Urinary bladder (tissue), 4 donors: ENCODE measurements around the gene B4GALNT3. TPM values are rescaled to one million over a fixed set of nuclear protein-coding genes. Genes with fewer than 3 reads are reported as not detected.
A peak's percentile ranks its signal among the peaks of the same experiment; 100 is the strongest.
"Not testable (repeated sequence)": the region's sequence is repeated elsewhere in the genome, so short reads cannot be mapped to it uniquely, and the experiment has no call there.

Experiments
- DNase-seq: peaks from one replicate; pipeline ENCODE4 v3.0.0-alpha.2; 2015; ENCODE audit errors: extremely low spot score
- H3K27ac ChIP-seq: one replicate; pipeline ENCODE4 v1.5.1; 2013; ENCODE audit warnings: low read depth, mild to moderate bottlenecking, moderate library complexity
- H3K36me3 ChIP-seq: one replicate; pipeline ENCODE4 v1.6.1; 2013; ENCODE audit warnings: mild to moderate bottlenecking, moderate library complexity; ENCODE audit not compliant: insufficient read depth
- H3K4me1 ChIP-seq: one replicate; pipeline ENCODE4 v1.6.1; 2013; ENCODE audit warnings: mild to moderate bottlenecking, moderate library complexity; ENCODE audit not compliant: insufficient read depth
- H3K4me3 ChIP-seq: one replicate; pipeline ENCODE4 v1.5.1; 2013; ENCODE audit warnings: low read depth, low read length
- WGBS: extraction: QIAGEN DNeasy Blood & Tissue Kit; methylation state at CpG from one replicate; pipeline ENCODE4 v1.1.7; 2013; 5-methylcytosine and 5-hydroxymethylcytosine counted together
- polyA plus RNA-seq: library from polyadenylated mRNA; stranded (reverse); fragments of 200-250 nt; gene quantifications from one replicate; pipeline ENCODE4 v1.2.3, GENCODE V29; 2013
- total RNA-seq: library from RNA; depleted of rRNA; stranded (reverse); fragments of >200 nt; gene quantifications from one replicate; pipeline ENCODE4 v1.2.3, GENCODE V29; 2014
- donor health status: healthy with polysubstance abuse.
- donor health status: healthy.

B4GALNT3 gene
- total and polyA plus RNA-seq, 2 donors, result 1.3 to 1.4 TPM

DNA sequence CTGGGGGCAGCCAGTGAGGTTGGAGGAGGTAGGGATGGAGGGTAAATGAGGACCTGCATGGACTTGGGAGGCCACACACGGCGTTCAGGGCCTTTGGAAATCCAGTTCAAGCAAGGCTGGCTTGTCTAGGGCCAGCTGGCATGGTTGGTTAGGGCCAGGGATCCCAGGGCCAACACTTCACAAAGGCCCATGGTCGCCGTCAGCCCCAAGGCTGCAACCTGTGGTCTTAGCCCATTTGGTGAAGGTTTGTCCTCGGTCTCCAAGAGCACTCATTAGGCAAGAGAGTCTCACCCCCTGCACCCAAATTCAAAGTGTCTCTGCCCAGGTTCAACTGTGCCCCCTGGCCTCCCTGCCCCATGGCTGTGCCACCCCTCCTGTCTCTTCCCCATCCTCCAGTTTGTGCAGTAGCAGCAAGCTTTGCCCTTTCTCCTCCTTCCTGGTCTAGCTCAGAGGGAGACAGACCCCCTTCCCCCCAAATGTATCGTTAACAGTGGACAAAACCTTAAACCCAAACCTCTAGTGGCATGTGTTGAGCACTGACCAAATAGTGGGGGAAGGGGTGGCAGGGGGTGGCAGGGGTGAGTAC is 109.4 kb downstream of the B4GALNT3 start:
- Histone ChIP-seq H3K27ac (no peak overlapping the region), H3K4me1 (no peaks in the 10 kb centered on the region), H3K4me3 (no peak overlapping the region), H3K36me3 (no peaks in the 10 kb centered on the region)
- DNase-seq, result no peak
- 80% methylated on average over 6 of the region's 6 CpGs for WGBS

DNA sequence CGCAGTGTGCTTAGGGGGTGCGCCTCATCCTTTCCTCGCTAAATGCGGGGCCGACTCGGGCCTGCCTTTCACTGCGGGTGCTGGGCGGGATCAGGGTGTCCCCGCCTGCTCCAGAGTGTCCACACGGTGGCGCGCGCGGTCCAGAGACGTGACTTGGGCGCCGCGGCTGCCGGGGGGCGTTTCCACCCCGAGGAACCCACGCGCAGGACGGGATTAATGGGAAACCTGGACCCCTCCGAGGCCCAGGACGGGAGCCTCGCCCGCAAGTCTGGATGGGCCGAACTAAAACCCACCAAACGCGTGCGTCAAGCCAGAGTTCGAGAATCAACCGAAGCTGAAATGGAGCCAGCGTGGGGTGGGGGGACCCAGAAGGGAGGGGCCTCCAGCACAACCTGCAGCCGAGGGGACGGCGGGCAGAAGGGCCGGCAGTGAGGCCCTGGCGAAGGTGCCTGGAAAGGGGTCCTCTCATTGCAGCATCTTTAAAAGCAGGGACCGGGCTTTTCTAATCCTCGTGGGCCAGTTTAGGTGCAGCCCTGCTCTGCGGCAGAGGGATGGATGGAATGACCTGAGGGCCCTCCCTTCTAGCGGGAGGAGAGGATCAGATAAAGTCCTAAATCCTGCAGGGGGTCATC is 110.2 kb downstream of the B4GALNT3 start:
- under 1% methylated on average over 44 of the region's 44 CpGs for WGBS
- no peaks in the 10 kb centered on the region for H3K36me3 ChIP-seq
- peak; percentile 60 for DNase-seq

DNA sequence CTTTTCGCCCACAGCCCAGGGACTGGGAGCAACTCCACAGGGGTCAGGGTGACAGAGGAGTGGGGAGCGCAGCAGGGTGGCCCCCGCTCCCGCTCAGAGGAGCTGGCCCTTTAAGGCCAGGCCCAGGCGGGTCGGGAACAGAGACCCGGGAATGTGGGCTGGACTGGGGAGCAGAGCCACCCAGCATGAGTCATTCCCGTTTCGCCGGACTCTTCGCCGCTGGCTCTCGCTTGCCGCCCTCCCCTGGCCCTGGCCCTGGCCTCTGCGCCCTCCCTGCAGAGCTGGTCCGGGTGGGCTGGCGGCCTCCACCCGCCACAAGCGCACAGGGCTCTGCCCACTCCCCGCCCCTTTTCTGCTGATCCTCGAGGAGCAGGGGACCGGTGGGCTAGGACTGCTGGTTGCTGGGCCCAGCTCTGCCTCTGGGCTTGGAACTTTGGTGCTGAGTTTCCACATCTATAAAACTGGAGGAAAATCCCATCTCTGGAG is 110.7 kb downstream of the B4GALNT3 start:
- Histone ChIP-seq H3K4me3 (peak overlapping the region; percentile 39), H3K27ac (peak overlapping the region; percentile 84), H3K36me3 (no peaks in the 10 kb centered on the region), H3K4me1 (no peaks in the 10 kb centered on the region)
- no peak for DNase-seq
- WGBS, result 14% methylated on average over 22 of the region's 22 CpGs

More for the DNA sequence above, 110.2 kb downstream of the B4GALNT3 start:
- peak overlapping the region; percentile 39 for H3K4me3 ChIP-seq
- H3K27ac ChIP-seq, result no peak overlapping the region
- no peaks in the 10 kb centered on the region for H3K4me1 ChIP-seq

DNA sequence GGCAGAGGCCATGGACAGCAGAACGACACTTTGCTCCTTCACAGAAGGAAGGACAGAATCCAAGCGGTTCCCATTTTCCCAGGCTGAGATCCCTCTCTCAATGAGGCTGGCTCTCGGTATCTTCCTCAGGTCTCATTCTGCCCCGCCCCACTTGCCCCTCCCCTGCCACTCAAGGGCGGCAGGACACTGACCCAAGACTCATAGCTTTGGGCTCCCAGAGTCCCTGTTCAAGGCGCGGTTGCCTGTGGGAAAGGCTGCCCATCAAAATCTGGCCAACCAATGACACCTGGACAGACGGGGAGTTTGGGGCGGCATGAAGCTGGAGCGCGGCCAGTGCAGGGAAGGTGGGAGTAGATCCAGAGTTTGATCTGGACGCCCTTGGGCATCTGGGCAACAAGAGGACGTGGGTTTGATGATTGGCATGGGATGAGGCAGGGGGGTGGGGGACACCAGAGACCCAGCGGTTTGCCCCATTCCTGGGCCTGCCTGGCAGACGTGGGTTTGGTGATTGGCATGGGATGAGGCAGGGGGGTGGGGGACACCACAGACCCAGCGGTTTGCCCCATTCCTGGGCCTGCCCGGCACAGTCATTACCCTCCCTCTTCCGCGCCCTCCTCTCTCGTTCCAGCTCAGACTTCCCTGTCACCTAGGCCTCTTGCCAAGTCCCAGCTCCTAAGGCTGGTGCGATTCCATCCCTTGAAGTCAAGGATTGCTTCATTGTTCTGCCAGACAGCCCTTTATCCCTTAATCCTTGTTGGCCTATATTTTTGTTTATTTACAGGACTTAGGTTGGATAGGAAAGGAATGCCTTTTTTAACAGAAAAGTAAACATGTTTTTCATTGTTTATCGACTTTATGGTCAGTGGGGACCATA is 111.4 kb downstream of the B4GALNT3 start:
- H3K36me3 ChIP-seq, result no peaks in the 10 kb centered on the region
- H3K4me3 ChIP-seq, result peak overlapping the region; percentile 39
- peak overlapping the region; percentile 84 for H3K27ac ChIP-seq
- H3K4me1 ChIP-seq, result no peaks in the 10 kb centered on the region
- 23% methylated on average over 22 of the region's 22 CpGs for WGBS
- DNase-seq, result peak; percentile 41

DNA sequence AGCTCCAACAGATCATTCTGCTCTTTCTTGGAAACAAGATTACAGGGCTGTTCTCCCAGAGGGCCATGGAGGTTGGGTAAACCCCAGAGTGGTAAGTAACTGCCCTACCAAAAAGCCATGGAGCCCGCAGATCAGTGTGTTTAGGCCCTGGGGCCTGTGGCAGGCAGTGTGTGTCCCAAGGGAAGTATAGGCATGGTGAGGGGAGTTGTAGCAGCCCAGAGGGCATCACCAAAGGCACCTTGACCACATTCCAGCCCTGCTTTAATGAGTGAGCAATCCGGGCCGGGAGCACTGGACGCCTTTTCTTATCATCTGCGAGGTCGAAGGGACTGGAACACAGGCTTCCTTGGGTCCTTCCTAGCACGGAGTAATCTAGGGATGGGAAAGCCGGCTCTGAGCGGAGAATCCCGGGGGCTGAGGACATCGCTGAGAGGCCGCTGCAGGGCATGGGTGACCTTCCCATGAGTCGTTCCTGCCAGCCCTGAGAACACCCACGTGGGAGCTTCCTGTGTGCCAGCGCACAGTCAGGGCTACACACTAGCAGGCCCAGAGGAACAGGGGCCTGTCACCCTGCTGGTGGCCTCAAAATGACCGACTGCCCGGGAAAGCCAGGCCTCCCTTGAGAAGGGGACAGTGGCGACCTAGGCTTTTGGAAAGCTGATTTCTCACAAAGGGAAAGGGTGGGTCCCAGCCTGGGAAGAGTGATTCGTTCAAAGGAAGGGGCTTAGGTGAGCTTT is 112.2 kb downstream of the B4GALNT3 start:
- DNase-seq, result no peak
- 56% methylated on average over 19 of the region's 19 CpGs for WGBS
- Histone ChIP-seq H3K36me3 (no peaks in the 10 kb centered on the region), H3K27ac (peak overlapping the region; percentile 41), H3K4me3 (no peak overlapping the region), H3K4me1 (no peaks in the 10 kb centered on the region)

DNA sequence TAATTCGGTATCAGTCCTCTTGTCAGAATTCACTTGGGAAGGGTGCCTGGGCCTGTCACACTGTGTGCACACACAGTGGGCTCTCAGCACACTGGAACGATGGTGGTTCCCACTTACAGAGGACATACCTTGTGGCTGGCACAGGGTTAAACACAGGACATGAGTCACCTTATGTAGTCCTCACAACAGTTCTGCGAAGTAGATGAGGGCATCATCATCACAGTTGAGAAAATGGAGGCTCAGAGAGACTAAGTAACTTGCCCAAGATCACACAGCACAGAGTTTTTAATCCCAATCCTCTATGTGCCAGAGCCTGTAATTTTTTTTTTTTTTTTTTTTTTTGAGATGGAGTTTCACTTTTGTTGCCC is 112.8 kb downstream of the B4GALNT3 start:
- Histone ChIP-seq H3K36me3 (no peaks in the 10 kb centered on the region), H3K4me1 (no peaks in the 10 kb centered on the region), H3K4me3 (no peak overlapping the region), H3K27ac (no peak overlapping the region)
- 90% methylated on average over 3 of the region's 3 CpGs for WGBS
- no peak for DNase-seq

DNA sequence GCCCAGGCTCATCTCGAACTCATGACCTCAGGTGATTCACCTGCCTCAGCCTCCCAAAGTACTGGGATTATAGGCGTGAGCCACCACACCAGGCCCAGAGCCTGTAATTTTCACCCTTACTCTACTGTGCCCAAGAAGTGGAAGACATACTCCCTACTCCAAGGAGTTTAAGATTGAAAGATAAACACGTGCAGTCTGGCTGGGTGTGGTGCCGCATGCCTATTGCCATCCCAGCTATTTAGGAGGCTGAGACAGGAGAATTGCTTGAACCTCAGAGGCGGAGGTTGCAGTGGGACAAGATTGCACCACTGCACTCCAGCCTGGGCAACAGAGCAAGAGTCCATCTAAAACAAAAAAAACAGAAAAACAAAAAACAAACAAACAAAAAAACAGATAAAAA is 113.5 kb downstream of the B4GALNT3 start:
- DNase-seq, result no peak
- H3K4me1 ChIP-seq, result no peaks in the 10 kb centered on the region
- no peak overlapping the region for H3K27ac ChIP-seq
- H3K4me3 ChIP-seq, result no peak overlapping the region
- 88% methylated on average over 5 of the region's 5 CpGs for WGBS
- H3K36me3 ChIP-seq, result no peaks in the 10 kb centered on the region

DNA sequence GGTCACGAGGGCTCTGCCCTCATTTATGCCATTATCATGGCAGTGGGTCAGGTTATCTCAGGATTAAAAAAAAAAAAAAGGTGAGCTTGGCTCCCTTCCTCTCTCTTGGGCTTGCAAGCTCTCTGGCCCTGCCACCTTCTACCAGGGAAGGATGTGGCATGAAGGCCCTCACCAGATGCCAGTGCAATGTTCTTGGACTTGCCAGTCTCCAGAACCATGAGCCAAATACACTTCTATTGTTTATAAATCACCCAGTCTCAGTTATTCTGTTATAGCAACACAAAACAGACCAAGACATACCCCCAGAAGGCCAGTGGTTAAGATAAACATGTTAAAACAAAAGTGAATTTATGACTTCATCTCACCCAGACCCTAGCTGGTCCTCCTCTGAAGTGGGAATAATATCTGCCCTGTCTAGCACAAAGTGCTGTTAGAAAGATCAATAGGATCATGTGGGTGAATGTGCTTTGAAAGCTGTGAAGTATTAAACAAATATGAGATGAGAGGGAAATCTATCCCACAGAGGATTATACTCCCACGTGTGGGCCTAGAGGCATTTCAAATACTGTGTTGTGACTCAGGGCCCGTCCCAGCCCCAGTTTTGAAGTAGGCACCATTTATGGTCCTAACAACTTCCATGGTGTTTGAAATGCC is 114.9 kb downstream of the B4GALNT3 start:
- Histone ChIP-seq H3K27ac (no peak overlapping the region), H3K36me3 (no peaks in the 10 kb centered on the region), H3K4me1 (no peaks in the 10 kb centered on the region), H3K4me3 (no peak overlapping the region)
- DNase-seq, result no peak
- WGBS, result 62% methylated on average over 3 of the region's 3 CpGs

DNA sequence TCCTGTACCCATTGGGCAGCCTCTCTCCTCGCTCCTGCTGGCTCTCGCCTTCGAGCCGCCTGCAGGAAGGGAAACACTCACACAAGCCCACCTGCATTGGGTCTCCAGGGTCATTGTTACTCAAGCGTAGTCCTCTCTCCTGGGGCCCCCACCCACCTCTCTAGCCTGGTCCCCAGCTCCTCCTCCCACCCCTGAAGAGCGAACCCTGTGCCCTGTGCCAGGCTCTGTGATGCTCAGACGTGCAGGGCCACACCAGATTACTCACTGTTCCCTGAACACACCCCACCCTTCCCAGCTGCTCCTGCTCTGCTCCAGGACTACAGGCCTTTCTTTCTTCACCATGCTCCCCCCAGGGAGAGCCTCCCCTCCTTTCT is 115.4 kb downstream of the B4GALNT3 start:
- Histone ChIP-seq H3K4me1 (no peaks in the 10 kb centered on the region), H3K27ac (no peak overlapping the region), H3K4me3 (no peak overlapping the region), H3K36me3 (no peaks in the 10 kb centered on the region)
- WGBS, result 85% methylated on average over 7 of the region's 7 CpGs
- DNase-seq, result no peak

DNA sequence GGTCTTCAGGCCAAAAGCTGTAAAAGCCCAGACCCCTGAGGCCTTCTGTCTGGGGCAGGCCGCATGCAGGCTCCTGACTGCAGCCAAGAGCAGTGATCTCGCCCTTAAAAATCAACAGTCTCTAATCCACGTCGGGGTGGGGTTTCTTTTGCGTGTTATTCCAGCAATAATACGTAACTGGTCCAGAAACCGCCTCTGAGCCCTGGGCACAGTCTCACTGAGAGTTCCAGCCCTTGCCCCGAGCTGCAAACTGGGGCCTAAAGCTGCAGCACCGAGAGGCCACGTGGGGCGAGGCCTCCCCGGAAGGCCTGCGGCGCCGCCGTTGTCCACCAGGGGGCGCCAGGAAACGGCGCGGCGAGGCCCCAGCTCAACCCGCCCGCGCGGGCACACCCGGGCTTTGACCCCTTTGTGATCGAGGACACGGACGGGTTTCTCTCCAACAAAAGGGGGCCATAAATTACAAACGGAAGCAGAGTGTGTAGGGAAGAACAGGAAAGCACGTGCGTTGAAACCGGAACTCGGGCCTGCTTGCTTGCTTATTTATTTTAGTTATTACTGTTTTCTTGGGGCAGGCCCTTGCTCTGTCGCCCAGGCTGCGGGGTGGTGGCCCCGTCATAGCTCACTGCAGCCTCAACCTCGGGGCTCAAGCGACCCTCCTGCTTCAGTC is 116.3 kb downstream of the B4GALNT3 start:
- H3K4me3 ChIP-seq, result no peak overlapping the region
- H3K36me3 ChIP-seq, result no peaks in the 10 kb centered on the region
- no peaks in the 10 kb centered on the region for H3K4me1 ChIP-seq
- DNase-seq, result no peak
- H3K27ac ChIP-seq, result no peak overlapping the region
- WGBS, result 6% methylated on average over 39 of the region's 39 CpGs

DNA sequence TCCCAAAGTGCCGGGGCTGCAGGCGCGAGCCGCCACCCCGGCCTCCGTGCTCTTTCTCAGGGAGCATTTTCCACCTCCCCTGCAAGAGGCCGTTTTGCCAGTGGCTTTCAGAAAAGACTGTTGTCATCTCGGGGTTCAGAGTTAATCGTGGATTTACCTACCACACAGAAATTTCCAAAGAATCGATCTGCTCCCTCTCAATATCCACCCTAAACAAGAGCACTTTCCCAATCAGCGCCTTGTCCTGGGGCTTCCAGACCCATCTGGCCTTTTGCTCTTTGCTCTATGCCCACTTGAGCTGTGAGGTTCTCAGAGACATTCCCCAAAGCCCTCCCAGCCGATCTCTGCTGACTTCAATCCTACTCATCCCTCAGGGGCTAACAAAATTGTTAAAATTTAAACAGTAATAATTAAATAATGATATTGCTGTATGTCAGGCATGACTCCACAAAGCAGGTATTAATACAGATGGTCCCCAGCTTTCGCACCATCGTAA is 116.9 kb downstream of the B4GALNT3 start:
- no peak for DNase-seq

DNA sequence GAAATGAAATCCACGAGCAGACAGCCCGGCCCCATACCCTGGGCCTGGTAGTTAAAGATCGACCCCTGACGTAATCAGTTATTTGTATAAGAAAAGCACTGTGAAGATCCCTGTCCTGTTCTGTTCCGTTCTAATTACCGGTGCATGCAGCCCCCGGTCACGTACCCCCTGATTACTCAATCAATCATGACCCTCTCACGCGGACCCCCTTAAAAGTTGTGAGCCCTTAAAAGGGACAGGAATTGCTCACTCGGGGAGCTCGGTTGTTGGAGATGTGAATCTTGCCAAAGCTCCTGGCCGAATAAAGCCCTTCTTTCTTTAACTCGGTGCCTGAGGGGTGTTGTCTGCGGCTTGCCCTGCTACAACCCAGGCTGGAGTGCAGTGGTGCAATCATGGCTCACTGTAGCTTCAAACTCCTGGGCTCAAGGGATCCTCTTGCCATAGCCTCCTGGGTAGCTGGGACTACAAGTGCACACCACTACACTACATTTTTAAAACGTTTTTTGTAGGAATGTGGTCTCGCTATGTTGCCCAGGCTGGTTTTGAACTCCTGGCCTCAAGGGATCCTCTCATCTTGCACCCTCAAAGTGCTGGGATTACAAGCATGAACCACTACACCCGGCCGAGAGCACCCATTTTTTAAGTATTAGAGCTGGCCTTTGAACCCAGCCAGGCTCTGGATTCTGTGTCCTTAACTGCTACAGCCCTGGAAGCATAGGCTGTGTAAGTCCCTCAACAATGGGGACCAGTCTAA is 118.4 kb downstream of the B4GALNT3 start:
- H3K4me1 ChIP-seq, H3K36me3 ChIP-seq, H3K27ac ChIP-seq, H3K4me3 ChIP-seq, DNase-seq: not testable (repeated sequence)
- WGBS, result 84% methylated on average over 19 of the region's 19 CpGs

More for the DNA sequence above, 116.9 kb downstream of the B4GALNT3 start:
- Histone ChIP-seq H3K27ac (no peak overlapping the region), H3K4me3 (no peak overlapping the region), H3K4me1 (no peaks in the 10 kb centered on the region), H3K36me3 (no peaks in the 10 kb centered on the region)
- 94% methylated on average over 14 of the region's 14 CpGs for WGBS
